HG02938 (cell line): ENCODE measurements around the gene AFF3.

ENCODE experiments used
- ATAC-seq: cut with Tn5 transposase; IDR thresholded peaks from one replicate; pipeline ENCODE4 v1.9.1; 2021; ENCODE audit warnings: mild to moderate bottlenecking, moderate library complexity; ENCODE audit not compliant: unreplicated experiment

The AFF3 gene

DNA sequence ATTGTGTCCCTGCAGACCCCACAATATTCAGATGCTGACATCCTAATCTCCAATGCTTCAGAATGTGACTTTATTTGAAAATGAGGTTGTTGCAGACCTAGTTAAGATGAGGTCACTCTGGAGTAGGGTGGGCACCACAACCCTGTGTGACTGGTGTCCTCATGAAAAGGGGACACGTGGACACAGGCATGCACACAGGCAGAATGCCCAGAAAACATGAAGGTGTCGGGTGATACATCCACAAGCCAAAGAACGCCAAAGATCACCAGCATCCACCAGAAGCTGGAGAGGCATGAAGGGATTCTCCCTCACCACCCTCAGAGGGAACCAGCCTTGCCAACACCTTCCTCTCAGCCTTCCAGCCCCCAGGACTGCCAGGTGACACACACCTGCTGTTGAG is 69.3 kb downstream of the AFF3 start:
- no peak for ATAC-seq

- ATAC-seq: no peak
Measured at GRCh38 chr2:100072503-100072902, 69.9 kb downstream of the AFF3 start.

GRCh38 chr2:100071335-100072043 is 70.9 kb downstream of the AFF3 start:
- no peak for ATAC-seq

DNA sequence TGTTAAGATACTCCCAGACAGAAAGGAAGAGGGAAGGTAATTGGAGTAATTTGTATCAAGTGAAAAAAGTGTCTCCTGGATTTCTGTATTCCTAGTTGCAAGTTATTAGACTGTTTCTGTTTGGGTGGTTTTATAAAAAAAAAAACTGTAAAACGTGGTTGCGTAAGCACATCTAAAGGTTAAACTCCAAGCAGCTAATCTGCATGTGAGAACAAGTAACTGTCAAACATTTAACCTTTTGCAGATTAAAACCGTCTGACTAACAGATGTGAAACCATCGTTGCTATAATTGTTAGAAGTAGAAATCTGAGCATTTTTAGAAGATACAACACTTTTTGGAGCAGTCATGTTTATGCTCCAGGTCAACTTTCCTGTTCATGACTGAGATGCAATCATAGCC is 72.3 kb downstream of the AFF3 start:
- no peak for ATAC-seq

DNA sequence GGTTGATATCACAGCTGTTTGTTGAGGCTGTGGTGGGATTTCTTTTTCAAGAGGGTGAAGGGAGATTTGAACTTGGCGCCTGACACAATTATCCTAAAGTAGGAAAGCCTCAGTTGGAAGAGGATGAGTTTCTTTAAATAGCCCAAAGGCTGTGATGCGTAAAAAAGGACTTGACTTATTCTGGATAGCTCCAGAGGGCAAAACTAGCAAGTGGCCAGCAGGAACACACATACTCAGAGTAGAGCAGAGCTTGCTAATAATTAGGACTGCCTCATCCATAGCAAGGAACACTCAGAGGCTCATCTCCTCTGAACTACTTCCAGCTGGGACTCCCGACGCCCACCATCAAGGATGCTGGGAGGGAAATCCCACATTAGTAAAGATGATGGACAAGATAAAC is 74.0 kb downstream of the AFF3 start:
- no peak for ATAC-seq

- ATAC-seq: no peak
Measured at GRCh38 chr2:100067784-100068183, 74.6 kb downstream of the AFF3 start.

GRCh38 chr2:100066856-100067255 is 75.5 kb downstream of the AFF3 start:
- ATAC-seq: no peak

- no peak for ATAC-seq
Measured at GRCh38 chr2:100066246-100066645, 76.1 kb downstream of the AFF3 start.

DNA sequence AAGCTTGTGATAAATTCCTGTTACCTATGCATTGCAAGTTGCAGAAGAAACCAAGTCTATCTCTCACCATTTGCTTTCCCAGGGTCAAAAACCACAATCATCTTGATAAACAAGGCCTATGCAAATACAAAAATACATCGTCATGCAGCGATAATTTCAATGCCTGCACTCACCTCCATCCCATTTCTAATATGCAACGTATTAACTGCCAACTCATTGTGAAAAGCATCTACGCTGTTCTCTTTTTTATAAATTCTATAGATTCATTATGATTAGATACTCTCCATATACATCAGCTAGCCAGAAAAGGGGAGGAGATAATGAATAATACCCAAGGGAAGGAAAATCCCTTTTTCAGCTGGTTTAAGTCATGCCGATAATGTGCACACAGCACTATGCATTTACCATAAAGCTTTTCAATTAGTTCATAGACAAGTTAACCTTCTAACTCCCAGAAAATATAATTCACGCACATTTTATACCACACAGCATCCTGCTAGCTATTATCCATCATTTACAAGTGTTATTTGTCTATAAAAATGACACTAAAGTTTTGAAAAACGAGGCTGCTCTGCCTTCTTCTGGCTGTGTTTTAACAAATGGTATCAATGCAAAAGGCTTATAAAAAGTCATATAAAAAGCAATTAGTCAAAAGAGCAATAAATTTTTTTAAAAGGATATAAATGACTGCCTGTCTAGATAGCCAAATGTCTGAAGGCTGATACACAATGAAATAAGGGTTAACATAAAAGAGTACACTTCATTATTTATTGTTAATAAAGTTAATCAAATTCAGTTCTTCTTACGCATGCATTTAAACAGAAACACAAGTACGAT is 77.6 kb downstream of the AFF3 start:
- ATAC-seq: no peak

- no peak for ATAC-seq
Measured at GRCh38 chr2:100064165-100064564, 78.2 kb downstream of the AFF3 start.

- ATAC-seq: no peak
Measured at GRCh38 chr2:100063459-100063953, 78.9 kb downstream of the AFF3 start.

- ATAC-seq: no peak
Measured at GRCh38 chr2:100062336-100062735, 80.1 kb downstream of the AFF3 start.

DNA sequence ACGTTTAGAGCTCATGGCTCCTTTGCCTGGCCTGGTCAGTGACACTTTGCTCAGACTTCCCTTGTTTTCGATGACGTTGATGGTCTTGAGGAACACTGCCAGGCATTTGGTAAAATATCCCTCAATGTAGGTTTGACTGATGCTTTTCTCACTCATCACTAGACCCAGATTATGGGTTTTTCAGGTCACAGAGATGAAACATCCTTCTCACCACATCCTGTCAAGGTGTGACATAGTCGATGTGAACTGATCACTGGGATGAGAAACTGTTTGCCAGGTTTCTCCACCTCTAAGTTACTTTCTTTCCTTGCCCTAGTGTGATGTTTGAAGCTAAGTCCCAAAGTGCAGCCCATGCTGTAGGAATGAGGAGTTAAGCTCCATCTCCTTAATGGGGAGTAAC is 81.5 kb downstream of the AFF3 start:
- ATAC-seq: no peak

GRCh38 chr2:100059638-100060037 is 82.8 kb downstream of the AFF3 start:
- ATAC-seq: no peak

DNA sequence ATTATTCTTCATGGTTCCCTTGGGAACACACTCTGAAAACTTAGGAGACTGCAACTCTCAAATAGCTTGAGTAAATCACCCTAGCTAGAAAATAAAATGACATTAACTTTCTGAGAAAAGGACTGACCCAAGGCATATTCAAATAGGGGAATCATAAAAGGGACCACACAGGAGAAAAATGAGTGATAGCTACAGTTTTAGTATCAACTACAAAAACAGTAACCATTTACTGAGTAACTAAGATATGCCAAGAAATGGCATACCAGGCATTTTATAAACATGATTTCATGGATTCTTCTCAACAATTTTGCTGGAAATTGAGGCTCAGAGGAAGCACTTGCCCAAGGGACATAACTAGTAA is 84.5 kb downstream of the AFF3 start:
- ATAC-seq: no peak

GRCh38 chr2:100054426-100054825 is 88.0 kb downstream of the AFF3 start:
- ATAC-seq: no peak

GRCh38 chr2:100053087-100053885 is 89.1 kb downstream of the AFF3 start:
- ATAC-seq: no peak

DNA sequence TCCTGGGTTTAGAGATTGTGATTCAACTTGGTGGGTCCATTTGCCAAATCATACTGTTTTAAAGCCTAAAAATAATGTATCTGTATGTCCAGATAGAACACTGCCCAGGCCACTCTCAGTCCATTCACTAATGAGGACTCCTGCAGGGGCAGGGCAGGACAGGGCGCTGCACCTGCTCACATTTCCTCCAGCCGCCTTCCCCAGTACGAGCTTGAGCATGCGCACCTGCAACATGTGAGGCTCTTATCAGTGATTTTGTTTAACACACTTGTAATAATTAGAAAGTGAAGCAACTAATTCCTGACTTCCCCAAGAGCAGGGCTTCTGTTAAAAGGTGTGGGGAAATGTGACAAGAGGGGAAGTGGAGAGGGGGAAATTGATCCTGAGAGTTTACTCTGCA is 89.7 kb downstream of the AFF3 start:
- ATAC-seq: no peak

DNA sequence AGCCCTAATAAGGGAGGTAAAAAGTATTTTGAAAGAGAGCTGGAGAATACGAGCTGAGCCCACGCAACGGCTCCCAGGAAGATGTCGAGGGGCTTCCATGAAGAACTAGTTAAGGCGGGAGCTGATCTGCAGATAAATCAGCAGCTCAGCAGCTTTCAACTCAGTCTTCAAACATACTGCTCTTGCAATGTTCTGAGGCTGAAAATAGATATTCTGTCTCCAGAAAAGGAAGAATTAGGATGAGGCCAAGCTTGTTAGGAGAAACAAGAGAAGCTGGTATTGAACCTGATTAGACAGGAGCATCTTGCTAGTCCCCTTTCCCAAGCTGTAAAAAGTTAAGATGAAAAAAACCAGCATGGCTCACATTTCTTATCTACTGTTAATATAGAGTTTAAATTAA is 91.1 kb downstream of the AFF3 start:
- no peak for ATAC-seq

DNA sequence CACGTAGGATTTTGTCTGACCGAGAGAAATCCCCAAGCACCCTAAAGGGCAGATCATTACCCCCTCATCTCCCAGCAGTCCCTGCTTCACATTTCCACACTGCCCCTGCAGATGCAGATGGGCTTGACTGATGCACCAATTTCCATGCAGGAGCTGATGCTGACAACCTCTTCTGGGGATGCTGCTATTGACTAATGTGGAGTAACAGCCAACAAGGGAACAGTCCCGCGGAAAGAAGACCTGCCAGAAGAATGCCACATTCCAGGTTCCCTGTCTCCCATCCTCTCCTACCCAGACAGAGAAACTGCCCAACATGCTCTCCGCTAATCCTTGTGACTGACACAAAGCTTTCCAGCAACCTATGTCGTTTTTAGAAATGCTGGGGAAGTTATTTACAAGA is 91.7 kb downstream of the AFF3 start:
- ATAC-seq: no peak
